GM21825 (cell line): ENCODE data around the gene SULT1A1.
"Not testable (repeated sequence)": the region's sequence is repeated elsewhere in the genome, so short reads cannot be mapped to it uniquely, and the experiment has no call there.

Experiments used
- ATAC-seq: cut with Tn5 transposase; IDR thresholded peaks from one replicate; pipeline ENCODE4 v1.9.1; 2021; ENCODE audit warnings: mild to moderate bottlenecking, moderate library complexity; ENCODE audit not compliant: unreplicated experiment

SULT1A1 gene

GRCh38 chr16:28608867-28609596, 812 bp downstream of the SULT1A1 start:
- ATAC-seq, result not testable (repeated sequence)

- not testable (repeated sequence) for ATAC-seq
Observed at GRCh38 chr16:28608496-28608808, 1.4 kb downstream of the SULT1A1 start.

- ATAC-seq, result not testable (repeated sequence)
Observed at GRCh38 chr16:28607681-28608495, 2.0 kb downstream of the SULT1A1 start.

- no peak for ATAC-seq
Observed at GRCh38 chr16:28607116-28607623, 2.7 kb downstream of the SULT1A1 start.

- ATAC-seq, result no peak
Observed at GRCh38 chr16:28606291-28607115, 3.3 kb downstream of the SULT1A1 start.

- no peak for ATAC-seq
Observed at GRCh38 chr16:28604186-28604565, 5.7 kb downstream of the SULT1A1 start.

GRCh38 chr16:28603381-28604185, 6.3 kb downstream of the SULT1A1 start:
- no peak for ATAC-seq

GRCh38 chr16:28602529-28602928, 7.3 kb downstream of the SULT1A1 start:
- ATAC-seq, result no peak

GRCh38 chr16:28602062-28602461, 7.8 kb downstream of the SULT1A1 start:
- not testable (repeated sequence) for ATAC-seq

- ATAC-seq, result not testable (repeated sequence)
Observed at GRCh38 chr16:28601589-28601988, 8.3 kb downstream of the SULT1A1 start.

- not testable (repeated sequence) for ATAC-seq
Observed at GRCh38 chr16:28600965-28601364, 8.9 kb downstream of the SULT1A1 start.

- ATAC-seq, result peak; percentile 59
Observed at GRCh38 chr16:28599377-28600285, 10.2 kb downstream of the SULT1A1 start.

- no peak for ATAC-seq
Observed at GRCh38 chr16:28597692-28598261, 12.1 kb downstream of the SULT1A1 start.

GRCh38 chr16:28596840-28597691, 12.8 kb downstream of the SULT1A1 start, which contains the start of gene SULT1A2:
TSS of gene SULT1A2 (minus strand) at chr16:28597050. CDS start at chr16:28595930, 1,120 bp downstream.
- no peak for ATAC-seq

- no peak for ATAC-seq
Observed at GRCh38 chr16:28596115-28596630, 13.7 kb downstream of the SULT1A1 start.

- not testable (repeated sequence) for ATAC-seq
Observed at GRCh38 chr16:28595451-28595850, 14.4 kb downstream of the SULT1A1 start.

GRCh38 chr16:28592979-28593553, 16.8 kb downstream of the SULT1A1 start:
- ATAC-seq, result no peak
